ENCODE data around the gene P2RY2.

DNA sequence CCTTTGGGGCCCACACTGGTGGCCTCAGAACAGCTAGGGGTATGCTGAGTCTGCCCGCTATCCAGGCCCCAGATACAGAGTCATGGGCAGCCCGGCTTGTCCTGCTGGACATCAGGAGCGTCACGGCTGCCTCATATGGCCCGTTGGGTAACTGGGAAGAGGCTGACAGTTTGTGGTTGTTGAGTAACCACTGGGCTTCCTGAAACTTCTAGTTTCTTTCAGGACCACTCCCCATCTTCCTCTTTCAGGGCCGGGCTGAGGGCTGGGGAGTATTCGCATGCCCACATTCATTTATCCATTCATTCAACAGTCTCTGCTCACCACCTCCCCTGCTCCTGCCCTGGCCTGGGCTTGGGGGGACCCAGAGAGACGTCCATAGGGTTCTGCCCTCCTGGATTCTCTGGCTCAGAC lies 13.4 kb upstream of the P2RY2 start:
- TF ChIP-seq CTCF (IDR thresholded peaks at IDR 0.05) (no peak), POLR2A (IDR thresholded peaks at IDR 0.05) (no peak)

All from heart left ventricle (tissue), 13 donors.